ENCODE measurements around the gene ENPP7.
A peak's percentile ranks its signal among the peaks of the same experiment; 100 is the strongest.

The ENPP7 gene

DNA sequence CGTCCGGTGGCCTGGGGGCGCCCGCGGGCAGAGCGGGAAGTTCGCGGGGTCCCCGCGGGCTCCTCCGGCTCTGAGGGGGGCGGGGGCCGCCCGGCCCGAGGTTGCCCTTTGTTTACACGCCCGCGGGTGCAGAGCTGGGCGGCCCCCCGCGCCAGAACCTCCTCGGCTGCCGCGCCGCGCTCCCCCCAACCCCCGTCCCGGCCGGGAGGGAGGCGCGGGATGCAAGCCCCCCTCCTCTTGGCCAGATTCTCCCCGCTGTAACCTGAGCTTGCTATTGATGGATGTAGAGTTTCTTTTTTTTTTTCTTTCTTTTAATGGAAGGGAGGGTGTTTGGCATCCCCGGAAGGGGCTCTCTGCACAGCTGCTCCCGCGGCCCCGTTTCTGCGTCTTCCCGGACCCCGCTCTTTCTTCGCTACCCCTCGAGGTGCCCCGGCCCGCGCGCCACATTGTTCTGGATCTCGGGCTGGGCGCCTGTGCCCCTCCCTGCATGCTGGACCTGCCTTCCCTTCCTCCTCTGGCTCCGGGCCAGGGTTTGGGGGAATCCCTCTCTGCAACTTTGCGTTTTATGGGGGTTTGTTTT, 47.9 kb downstream of the ENPP7 start:
- peak in 2 of 6 experiments; percentile 13 to 16 for DNase-seq

GRCh38 chr17:79779084-79779529, 48.4 kb downstream of the ENPP7 start:
- no peak for DNase-seq

GRCh38 chr17:79779661-79780365, 49.1 kb downstream of the ENPP7 start:
- DNase-seq = no peak

GRCh38 chr17:79781012-79781650, 50.4 kb downstream of the ENPP7 start:
- DNase-seq = no peak

- no peak for DNase-seq
Observed at GRCh38 chr17:79781736-79782575, 51.2 kb downstream of the ENPP7 start.

DNA sequence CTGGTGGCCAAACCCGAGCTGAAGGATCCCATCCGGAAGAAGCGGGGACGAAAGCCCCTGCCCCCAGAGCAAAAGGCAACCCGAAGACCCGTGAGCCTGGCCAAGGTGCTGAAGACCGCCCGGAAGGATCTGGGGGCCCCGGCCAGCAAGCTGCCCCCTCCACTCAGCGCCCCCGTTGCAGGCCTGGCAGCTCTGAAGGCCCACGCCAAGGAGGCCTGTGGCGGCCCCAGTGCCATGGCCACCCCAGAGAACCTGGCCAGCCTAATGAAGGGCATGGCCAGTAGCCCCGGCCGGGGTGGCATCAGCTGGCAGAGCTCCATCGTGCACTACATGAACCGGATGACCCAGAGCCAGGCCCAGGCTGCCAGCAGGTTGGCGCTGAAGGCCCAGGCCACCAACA, 53.1 kb downstream of the ENPP7 start:
- DNase-seq = no peak

DNA sequence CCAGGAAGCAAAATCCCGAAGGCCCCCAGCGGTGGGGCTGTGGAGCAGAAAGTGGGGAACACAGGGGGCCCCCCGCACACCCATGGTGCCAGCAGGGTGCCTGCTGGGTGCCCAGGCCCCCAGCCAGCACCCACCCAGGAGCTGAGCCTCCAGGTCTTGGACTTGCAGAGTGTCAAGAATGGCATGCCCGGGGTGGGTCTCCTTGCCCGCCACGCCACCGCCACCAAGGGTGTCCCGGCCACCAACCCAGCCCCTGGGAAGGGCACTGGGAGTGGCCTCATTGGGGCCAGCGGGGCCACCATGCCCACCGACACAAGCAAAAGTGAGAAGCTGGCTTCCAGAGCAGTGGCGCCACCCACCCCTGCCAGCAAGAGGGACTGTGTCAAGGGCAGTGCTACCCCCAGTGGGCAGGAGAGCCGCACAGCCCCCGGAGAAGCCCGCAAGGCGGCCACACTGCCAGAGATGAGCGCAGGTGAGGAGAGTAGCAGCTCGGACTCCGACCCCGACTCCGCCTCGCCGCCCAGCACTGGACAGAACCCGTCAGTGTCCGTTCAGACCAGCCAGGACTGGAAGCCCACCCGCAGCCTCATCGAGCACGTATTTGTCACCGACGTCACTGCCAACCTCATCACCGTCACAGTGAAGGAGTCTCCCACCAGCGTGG, 53.7 kb downstream of the ENPP7 start:
- no peak for DNase-seq

DNA sequence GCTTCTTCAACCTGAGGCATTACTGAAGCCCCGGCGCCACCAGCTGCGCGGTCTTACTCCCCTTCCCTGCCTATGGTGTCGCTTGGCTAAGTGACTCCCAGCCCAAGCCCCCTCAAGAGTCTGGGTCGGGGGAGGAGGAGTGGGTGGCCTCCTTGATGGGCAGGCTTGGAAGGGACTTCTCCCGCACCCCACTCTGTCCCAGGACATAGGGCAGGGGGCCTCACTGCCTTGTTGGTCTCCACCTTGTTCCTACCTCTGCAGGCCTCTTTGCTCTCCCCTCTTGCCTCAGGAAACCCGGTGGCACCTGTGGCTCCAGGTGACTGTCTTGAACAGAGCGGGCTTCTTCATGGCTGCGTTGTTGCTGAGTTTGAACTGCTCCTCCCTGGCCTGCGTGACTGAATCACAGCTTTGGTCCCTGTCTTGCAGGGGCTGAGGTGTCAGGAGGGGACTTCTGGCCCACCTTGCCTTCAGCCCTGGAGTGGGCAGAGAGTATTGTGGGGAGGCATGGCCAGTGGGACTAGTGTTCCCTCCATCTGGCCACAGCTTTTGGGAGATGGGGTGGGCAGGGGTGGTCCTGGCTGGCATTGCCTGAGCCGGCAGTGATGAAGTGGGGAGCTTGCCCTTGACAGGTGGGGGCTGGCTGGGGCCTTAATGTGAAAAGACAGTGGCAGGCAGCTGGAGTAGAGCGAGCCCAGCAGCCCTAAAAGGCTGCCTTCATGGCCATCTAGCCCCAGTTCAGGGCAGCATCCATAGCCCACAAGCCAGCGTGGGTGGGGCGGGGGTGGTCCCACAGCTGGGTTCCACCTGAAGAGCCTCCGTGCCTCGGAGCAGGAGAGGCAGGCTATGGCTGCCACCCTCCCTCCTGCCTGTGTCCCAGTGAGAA, 54.5 kb downstream of the ENPP7 start:
- no peak for DNase-seq

DNA sequence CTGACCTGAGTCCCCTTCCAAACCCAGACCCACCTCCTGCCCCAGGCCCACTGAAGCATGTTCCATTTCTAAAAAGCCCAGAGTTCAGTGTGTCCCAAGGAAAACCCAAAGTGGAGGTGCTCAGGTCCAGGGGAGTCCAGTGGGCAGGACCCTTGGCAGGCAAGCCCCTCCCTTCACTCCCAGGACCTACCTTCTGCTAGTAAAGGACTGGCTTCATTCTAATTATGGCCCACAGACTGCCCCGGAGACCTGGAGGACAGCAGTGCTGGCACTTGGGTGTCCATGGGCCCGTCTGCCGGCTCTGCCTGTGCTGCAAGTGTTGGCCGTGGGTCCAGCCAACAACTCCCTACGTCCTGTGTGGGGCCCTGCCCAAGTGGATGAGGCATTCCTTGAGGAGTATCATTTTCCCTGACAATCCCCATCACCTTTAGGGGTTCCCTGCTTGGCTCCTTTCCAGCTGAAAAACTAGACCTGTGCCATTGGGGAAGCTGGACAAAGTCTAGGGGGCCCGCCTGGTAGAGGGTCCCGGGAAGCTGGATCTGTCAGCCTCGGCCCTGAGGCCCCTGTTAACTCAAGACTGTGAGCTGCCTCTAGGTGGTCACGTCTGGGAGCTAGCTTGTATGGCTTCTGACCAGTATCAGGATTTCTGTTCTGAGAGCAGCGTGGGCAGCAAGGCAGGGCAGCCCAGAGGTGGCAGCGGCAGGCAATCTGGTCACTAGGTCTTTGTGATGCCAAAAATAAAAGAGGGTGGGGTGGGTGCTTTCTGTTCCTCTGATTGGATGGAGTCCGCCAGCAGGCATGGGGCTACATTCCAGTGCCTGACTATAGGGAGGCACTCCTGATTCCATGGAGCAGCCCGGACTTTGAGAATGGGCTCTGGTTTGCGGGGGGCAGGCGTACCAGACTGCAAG, 55.4 kb downstream of the ENPP7 start:
- DNase-seq = no peak

DNA sequence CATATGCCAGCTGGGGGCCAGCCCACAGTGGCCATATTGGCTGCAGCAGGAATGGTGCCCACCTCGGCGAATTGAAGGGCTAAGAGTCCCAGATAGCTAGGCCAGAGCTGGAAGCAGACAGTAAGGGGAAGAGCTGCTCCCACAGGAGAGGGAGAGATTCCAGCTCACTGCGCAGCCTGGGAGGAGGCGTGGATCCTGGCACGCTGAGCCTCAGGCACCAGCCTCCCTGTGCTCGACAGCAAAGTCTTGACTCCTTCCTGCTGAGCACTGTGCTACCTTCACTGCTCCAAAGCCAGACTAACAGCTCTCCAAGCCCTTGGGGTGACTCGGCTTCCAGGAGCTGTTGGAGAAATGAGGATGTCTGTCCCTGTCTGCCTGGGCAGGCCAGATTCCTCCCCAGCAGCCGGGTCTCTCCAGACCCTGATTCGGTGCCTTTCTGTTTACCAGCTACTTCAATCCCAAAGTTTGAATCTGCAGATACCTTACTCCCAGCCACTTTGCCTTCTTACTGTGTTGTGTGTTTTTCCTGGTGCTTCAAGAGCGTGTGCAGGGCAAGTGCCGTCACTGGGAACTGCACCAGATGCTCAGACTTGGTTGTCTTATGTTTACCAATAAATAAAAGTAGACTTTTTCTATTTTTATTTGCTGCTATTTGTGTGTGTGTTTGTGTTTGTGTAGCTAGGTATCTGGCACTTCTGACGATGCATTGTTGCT, 56.3 kb downstream of the ENPP7 start:
- no peak for DNase-seq

- DNase-seq = no peak
Observed at GRCh38 chr17:79788455-79788854, 57.7 kb downstream of the ENPP7 start.

- DNase-seq = no peak
Observed at GRCh38 chr17:79788989-79789942, 58.5 kb downstream of the ENPP7 start.

DNA sequence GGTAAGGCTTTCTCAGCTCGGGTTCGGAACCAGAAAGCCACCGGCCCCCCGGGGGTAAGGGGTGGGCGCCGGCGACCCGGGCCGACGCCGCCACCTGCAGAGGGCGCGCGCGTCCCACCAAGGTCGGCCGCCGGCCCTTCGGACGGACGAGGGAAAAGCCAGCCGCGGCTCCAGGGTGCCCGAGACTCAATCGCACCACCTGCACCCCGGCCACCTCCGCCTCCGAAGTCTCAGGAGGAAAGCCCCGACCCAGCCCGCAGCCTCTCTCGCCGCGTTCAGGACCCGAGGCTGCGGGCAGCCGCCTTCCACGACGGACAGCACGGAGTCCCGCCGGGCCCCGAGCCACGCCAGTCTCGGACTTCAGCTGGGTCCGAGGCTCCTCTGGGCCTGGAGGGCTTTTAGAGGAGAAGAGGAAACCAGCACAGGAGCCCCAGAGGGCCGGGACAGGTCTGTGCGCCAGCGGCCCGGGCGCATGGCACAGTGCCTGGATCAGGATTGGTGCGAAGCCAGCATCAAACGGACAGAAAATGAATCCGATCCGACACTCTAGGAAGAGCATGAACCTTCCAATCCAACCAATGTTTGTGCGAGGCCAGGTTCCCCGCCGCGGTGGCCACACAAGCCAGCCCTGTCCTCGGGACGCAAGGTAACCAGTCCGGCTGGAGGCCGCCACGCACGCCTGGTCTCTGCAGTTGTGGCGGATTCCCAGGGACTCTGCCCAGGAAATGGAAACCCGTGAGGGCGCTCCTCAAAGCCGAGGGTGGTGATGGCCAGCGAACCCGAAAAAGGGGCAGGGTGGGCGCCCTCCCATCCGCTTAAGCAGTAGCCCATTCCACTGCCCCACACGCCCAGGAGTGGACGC, 59.4 kb downstream of the ENPP7 start:
- peak in 1 of 6 experiments; percentile 21 for DNase-seq

GRCh38 chr17:79790805-79791734, 60.3 kb downstream of the ENPP7 start:
- DNase-seq = peak in 1 of 6 experiments; percentile 22

DNA sequence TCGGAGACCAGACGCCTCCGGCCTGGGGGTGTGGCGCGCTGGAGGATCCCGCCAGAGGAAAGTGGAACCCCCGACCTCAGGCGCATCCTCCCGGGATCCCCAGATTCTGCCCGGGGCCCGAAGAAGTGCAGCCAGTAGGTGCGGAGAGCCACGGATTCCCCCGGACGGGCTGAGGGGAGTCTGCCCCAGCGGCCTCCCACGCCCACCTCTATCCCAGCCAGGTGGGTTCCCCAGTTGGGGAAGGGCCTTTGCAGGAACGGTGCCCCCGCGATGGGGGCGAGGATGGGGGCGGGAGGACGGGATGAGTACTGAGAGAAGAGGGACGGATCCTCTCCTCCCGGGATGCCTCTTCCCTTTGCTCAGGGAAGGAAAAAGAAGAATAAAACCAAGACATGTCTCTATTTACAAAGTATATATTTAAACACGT, 61.0 kb downstream of the ENPP7 start:
- no peak for DNase-seq

All from stimulated activated naive CD4-positive, alpha-beta T cell (primary cell).